Upper lobe of left lung (tissue), 4 donors: ENCODE measurements around the gene TMEM131L.

Experiments
- CTCF ChIP-seq, 6 experiments: fragments of 450-650 bp in 4 of 6; fragments of 200-600 bp in 2 of 6; sonication (generic) in 2 of 6; IDR thresholded peaks; one replicate each; pipeline ENCODE4 v1.5.1; 2016 to 2019; ENCODE audit warnings: antibody characterized with exemption in 6 of 6
- POLR2A ChIP-seq, 4 donors: fragments of 450-650 bp; IDR thresholded peaks; one replicate each; pipeline ENCODE4 v1.5.1; 2016 to 2017; ENCODE audit warnings: antibody characterized with exemption in 4 of 4, mild to moderate bottlenecking in 2 of 4

DNA sequence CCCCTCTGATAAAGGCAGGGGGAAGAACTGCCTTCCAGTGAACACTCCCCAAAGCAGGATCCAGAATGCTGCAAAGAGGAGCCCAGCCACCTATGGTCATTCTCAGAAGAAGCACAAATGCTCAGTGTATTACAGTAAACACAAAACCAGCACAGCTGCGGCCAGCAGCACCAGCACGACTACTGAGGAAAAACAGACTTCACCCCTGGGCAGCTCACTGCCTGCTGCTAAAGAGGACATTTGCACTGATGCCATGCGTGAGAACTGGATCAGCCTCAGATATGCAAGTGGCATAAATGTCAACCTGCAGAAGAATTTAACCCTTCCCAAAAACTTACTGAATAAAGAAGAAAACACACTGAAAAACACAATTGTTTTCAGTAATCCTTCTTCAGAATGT, 137.7 kb downstream of the TMEM131L start:
- TF ChIP-seq CTCF (IDR thresholded peaks at IDR 0.05) (no peak), POLR2A (IDR thresholded peaks at IDR 0.05) (no peak)
